Mucosa of rectum (tissue), 2 donors: ENCODE results near the gene RET.
A peak's percentile ranks its signal among the peaks of the same experiment; 100 is the strongest.

ENCODE experiments used
- H3K27ac ChIP-seq, 2 donors: one replicate each; pipeline ENCODE4 v1.7.0; 2013; ENCODE audit warnings: inconsistent platforms in 2 of 2, low read depth in 2 of 2, low read length in 2 of 2
- H3K27me3 ChIP-seq, 2 donors: one replicate each; pipeline ENCODE4 v1.7.0; 2013; ENCODE audit warnings: low read length in 2 of 2; ENCODE audit not compliant: control insufficient read depth in 2 of 2, insufficient read depth in 2 of 2
- H3K36me3 ChIP-seq, 2 donors: one replicate each; pipeline ENCODE4 v1.7.0; 2013; ENCODE audit warnings: low read length in 2 of 2; ENCODE audit not compliant: control insufficient read depth in 2 of 2, insufficient read depth in 2 of 2
- H3K4me1 ChIP-seq, 2 donors: one replicate each; pipeline ENCODE4 v1.7.0; 2013; ENCODE audit warnings: low read length in 2 of 2, mild to moderate bottlenecking in 1 of 2; ENCODE audit not compliant: control insufficient read depth in 2 of 2, insufficient read depth in 2 of 2
- H3K4me3 ChIP-seq, 2 donors: one replicate each; pipeline ENCODE4 v1.7.0; 2013; ENCODE audit warnings: low read length in 2 of 2
- H3K9ac ChIP-seq, 2 donors: one replicate each; pipeline ENCODE4 v1.7.0; 2013; ENCODE audit warnings: low read length in 2 of 2, low read depth in 1 of 2, mild to moderate bottlenecking in 1 of 2
- H3K9me3 ChIP-seq, 2 donors: one replicate each; pipeline ENCODE4 v1.7.0; 2013; ENCODE audit warnings: low read length in 2 of 2; ENCODE audit not compliant: control insufficient read depth in 2 of 2
- donor health status: healthy.
- donor health status: Normal muscosa, but diverticular disease.

The RET gene

DNA sequence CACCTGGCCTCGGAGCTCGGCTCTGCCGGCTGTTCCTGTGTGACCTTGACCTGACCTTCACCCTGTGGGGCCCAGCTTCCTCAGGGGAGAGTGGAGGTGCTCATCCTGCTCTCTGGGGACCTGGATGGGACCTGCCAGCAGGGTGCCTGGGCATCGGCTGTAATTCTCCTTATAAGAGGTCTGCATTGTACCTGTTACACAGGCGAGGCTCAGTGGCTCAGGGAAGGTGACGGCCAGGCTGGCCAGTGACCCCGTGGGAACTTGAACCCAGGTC is 29.0 kb downstream of the RET start:
- H3K9ac ChIP-seq: peak overlapping the region in 1 of 2 donors; percentile 49
- no peak overlapping the region for H3K4me3 ChIP-seq

DNA sequence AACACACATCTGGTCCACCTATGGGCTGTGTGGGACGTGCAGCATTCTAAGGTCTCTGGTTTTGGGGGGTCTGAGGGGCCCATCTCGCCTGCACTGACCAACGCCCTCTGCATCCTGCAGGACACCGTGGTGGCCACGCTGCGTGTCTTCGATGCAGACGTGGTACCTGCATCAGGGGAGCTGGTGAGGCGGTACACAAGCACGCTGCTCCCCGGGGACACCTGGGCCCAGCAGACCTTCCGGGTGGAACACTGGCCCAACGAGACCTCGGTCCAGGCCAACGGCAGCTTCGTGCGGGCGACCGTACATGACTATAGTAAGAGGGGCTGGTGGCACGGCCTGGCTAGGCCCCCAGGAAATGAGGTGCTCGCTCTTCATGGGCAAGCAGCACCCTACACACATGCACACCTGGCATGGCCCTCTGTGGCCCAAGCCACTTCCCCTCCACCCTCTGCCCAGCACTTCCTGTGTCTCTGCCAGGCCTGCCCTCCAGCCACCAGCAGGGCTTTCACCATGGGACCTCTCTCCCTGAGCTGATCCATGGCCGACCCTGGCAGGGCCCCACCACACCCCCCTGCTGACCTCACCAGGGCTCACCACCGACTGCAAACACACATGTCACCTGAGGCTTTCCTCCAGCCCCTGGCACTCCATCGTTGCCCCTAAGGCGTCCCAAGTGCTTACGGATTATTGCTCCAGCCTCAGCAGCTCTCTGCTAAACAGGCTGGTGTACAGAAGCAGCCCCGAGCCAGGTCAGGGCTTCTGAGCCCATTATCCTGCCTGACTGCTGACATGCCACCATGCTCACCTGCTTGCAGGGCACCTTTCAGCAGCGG is 29.6 kb downstream of the RET start:
- Histone ChIP-seq H3K9me3 (no peaks in the 10 kb centered on the region), H3K4me1 (peaks cover 8 to 16% of the 10 kb centered on the region in 2 donors), H3K36me3 (no peaks in the 10 kb centered on the region), H3K9ac (no peak overlapping the region), H3K4me3 (no peak overlapping the region), H3K27me3 (peaks cover 10 to 11% of the 10 kb centered on the region in 2 donors), H3K27ac (no peak overlapping the region)

More for the DNA sequence above, 29.0 kb downstream of the RET start:
- H3K27me3 ChIP-seq: peaks cover 10 to 11% of the 10 kb centered on the region in 2 donors
- no peaks in the 10 kb centered on the region for H3K9me3 ChIP-seq
- peaks cover 8 to 16% of the 10 kb centered on the region in 2 donors for H3K4me1 ChIP-seq
- H3K27ac ChIP-seq: no peak overlapping the region
- H3K36me3 ChIP-seq: no peaks in the 10 kb centered on the region

- Histone ChIP-seq H3K27me3 (peaks cover 2 to 10% of the 10 kb centered on the region in 2 donors), H3K9me3 (no peaks in the 10 kb centered on the region), H3K9ac (no peak overlapping the region), H3K4me3 (no peak overlapping the region), H3K36me3 (no peaks in the 10 kb centered on the region), H3K4me1 (peaks cover 8 to 16% of the 10 kb centered on the region in 2 donors), H3K27ac (no peak overlapping the region)
Measured at GRCh38 chr10:43108951-43109350, 32.1 kb downstream of the RET start.

- Histone ChIP-seq H3K27ac (no peak overlapping the region), H3K36me3 (no peaks in the 10 kb centered on the region), H3K9me3 (no peaks in the 10 kb centered on the region), H3K27me3 (peaks cover 2 to 3% of the 10 kb centered on the region in 2 donors), H3K9ac (no peak overlapping the region), H3K4me3 (no peak overlapping the region), H3K4me1 (peaks cover 6 to 14% of the 10 kb centered on the region in 2 donors)
Measured at GRCh38 chr10:43109671-43110249, 32.9 kb downstream of the RET start.

DNA sequence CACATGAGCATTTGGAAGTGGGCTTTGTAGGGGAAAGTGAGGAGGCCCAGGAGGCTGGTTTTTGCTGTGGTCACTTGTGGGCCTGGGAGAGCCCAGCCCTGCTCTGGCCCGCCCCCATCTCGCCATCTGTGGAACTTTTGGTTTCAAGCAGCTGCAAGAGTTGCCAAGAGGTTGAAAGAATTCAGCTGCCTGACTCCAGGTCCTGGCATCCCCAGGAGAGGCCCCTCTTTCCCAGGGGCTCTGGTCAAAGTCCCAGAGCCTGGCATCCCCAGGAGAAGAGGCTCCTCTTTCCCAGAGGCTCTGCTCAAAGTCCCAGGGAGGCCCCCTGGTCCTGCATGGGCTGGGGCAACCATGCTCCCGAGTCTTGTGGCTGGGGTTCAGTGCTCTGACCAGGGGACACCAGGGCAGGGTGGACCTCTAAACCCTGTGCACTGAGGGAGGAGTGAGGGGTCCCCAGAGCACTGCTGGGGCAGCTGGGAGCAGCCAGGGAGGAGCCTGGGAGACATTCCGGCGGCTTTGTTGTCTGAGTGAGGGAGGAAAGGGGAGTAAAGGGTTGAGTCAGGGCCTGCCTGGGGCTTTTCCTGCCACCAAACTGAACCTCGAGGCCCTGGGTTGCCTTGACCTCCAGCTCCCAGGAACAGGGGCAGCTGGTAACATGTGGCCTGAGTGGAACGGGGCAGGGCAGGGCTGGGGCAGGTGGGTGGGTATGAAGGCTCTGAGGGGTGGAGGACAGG is 33.6 kb downstream of the RET start:
- no peaks in the 10 kb centered on the region for H3K36me3 ChIP-seq
- no peaks in the 10 kb centered on the region for H3K9me3 ChIP-seq
- no peaks in the 10 kb centered on the region for H3K27me3 ChIP-seq
- peaks cover 0 to 8% of the 10 kb centered on the region in 2 donors for H3K4me1 ChIP-seq
- no peak overlapping the region for H3K4me3 ChIP-seq
- no peak overlapping the region for H3K27ac ChIP-seq
- no peak overlapping the region for H3K9ac ChIP-seq

DNA sequence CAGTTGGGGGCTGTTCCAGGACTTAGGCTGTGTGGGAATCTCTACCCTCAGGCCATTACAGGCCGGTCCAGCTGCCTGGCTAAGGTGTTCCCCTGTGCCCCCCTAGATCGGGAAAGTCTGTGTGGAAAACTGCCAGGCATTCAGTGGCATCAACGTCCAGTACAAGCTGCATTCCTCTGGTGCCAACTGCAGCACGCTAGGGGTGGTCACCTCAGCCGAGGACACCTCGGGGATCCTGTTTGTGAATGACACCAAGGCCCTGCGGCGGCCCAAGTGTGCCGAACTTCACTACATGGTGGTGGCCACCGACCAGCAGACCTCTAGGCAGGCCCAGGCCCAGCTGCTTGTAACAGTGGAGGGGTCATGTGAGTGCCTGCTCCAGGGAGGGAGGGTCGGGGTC is 34.2 kb downstream of the RET start:
- H3K27ac ChIP-seq: no peak overlapping the region
- H3K4me1 ChIP-seq: peaks cover 0 to 4% of the 10 kb centered on the region in 2 donors

GRCh38 chr10:43111921-43112607 is 35.2 kb downstream of the RET start:
- Histone ChIP-seq H3K9ac (no peak overlapping the region), H3K9me3 (no peaks in the 10 kb centered on the region), H3K27me3 (no peaks in the 10 kb centered on the region), H3K4me3 (no peak overlapping the region), H3K36me3 (no peaks in the 10 kb centered on the region), H3K27ac (no peak overlapping the region), H3K4me1 (peaks cover 0 to 4% of the 10 kb centered on the region in 2 donors)

More for the DNA sequence above, 34.2 kb downstream of the RET start:
- no peaks in the 10 kb centered on the region for H3K9me3 ChIP-seq
- no peak overlapping the region for H3K4me3 ChIP-seq
- no peak overlapping the region for H3K9ac ChIP-seq
- H3K27me3 ChIP-seq: no peaks in the 10 kb centered on the region
- no peaks in the 10 kb centered on the region for H3K36me3 ChIP-seq

DNA sequence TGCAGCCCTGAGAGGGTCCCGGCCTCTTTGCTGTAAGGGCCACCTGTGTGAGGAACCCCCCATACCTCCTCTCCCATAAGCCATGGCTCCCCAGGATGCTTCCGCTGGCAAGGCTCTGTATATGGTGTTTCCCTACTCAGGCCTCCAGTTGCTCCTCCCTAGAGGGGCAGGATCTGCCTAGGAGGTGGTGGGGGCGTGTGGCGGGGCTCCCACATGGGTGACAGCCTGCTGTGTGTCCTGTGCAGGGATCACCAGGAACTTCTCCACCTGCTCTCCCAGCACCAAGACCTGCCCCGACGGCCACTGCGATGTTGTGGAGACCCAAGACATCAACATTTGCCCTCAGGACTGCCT is 35.7 kb downstream of the RET start:
- Histone ChIP-seq H3K36me3 (no peaks in the 10 kb centered on the region), H3K27me3 (no peaks in the 10 kb centered on the region), H3K27ac (no peak overlapping the region), H3K9ac (no peak overlapping the region), H3K9me3 (no peaks in the 10 kb centered on the region), H3K4me3 (no peak overlapping the region), H3K4me1 (peaks cover 0 to 4% of the 10 kb centered on the region in 2 donors)

DNA sequence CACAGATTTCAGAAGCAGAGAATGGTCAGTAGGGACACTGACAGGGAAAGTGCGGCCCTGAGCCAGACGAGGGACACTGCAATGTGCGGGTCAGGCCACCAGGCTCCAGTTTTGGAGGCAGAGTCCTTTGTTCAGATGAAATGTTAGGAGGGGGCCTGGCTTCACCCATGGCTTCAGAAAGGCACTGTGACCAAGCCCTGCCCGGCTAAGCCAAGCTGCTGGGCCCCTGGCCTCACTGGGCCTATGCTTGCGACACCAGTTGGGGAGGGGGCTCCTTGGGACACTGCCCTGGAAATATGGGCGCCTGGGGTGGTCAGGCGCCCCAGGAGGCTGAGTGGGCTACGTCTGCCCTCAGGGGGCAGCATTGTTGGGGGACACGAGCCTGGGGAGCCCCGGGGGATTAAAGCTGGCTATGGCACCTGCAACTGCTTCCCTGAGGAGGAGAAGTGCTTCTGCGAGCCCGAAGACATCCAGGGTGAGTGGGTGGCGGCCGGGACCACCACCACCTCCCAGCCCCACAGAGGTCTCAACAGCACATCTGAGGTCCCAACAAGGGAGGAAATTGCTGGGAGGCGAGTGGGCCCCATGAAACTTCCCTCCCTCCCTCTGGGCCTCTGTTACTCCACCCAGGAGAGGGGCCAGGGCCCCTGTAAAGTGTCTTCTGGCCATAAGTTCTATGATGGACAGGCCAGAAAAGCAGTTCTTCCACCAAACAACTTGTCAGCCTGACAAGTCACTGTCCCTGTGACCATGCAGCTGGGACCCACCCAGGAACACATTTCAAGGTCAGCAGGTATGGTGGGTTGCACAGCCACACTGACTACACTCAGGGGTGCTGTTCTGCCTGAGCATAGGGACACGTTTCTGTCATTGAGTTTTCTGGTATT is 36.6 kb downstream of the RET start:
- H3K4me3 ChIP-seq: no peak overlapping the region
- H3K27me3 ChIP-seq: no peaks in the 10 kb centered on the region
- H3K27ac ChIP-seq: no peak overlapping the region
- H3K9me3 ChIP-seq: no peaks in the 10 kb centered on the region
- no peaks in the 10 kb centered on the region for H3K36me3 ChIP-seq
- no peak overlapping the region for H3K9ac ChIP-seq
- peaks cover 0 to 4% of the 10 kb centered on the region in 2 donors for H3K4me1 ChIP-seq
